Activated CD4-positive, alpha-beta T cell treated with anti-CD3 and anti-CD28 coated beads, Interleukin-2, Interleukin-4, amounts not matched to agents 100 ng/mL and 50 ng/mL, durations not matched to agents 16 hours and 8 hours (primary cell): ENCODE measurements around the gene POU2AF2.

ENCODE experiments used
- DNase-seq: peaks from one replicate; pipeline ENCODE4 v3.0.0-alpha.2; 2020; ENCODE audit warnings: low spot score

Gene POU2AF2

DNA sequence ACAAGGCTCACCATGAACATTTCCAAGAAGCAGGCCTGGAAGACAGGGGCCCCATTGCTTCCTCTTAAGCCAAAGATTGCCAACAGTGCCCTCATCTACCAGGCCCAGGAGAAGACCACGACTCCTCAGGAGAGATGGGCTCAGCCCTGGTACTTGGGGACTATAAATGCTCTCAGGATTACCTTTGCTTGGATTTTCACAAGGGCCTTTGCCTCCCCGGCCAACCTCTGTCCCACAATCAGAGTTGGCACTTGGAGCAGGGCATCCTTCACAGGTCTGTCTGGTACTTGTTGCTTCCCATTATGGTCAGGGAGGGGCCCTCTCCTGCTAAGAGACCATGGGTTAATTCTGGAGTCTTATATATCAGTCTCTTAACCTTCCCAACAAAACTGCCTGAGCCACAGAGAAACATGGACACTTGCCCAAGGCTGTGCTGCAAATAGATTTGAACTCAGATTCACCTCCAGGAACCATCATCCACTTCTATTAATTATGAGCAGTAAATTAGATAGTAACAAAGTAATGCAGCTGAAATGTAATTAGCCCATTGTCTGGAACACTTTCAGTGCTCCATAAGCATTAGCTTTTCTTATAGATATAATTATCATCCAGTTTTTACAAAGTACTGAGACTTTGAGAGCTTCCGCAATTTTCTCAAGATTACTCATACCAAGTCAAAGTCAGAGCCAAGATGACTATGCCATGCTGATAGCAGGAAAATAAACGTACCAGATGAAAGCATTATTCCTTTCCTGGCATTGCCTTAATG is 86.4 kb downstream of the POU2AF2 start:
- DNase-seq, result no peak

DNA sequence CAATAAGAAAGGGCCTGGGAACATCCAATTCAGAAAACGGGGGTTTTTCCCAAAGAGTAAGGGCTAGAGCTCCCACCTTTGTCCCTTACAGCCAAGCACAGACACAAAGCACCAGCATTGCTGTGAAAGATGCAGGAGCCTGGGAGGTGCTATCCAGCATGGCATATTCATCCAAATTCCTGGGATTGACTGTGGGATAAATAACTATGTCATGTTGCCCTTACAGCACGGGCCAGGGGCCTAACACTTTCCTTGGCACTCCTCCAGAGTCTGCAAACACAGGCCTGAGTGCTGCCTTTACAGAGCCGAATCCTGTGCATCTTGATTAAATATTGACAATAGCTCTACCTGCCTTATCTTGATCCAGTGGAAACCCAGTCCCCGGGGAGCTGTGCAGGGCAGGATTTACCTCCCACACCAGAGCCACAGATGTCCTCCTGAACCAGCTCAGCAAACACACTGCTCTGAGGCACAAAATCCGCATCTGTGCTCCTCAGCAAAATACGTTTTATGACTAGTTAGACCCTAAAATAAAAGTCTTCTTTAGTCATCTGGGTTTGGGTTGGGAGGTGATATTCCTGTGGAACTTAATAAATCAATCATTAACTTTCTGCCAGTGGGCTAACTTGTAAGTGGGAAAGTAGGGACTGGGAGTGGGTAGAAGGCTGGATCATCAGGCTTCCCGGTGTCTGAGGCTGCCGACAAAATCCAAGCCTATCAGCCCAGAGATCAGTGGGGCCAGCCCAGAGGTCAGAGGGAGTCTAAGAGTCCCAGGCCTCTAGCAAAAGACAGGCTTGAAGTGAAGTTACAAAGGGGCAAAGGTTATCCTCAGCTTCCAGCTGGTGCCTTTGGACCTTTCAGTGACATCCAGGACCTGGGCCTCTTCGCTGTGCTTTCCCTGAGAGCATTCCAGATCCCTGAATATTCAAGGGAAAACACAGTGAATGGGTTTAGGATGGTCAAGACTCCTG is 89.3 kb downstream of the POU2AF2 start:
- no peak for DNase-seq

DNA sequence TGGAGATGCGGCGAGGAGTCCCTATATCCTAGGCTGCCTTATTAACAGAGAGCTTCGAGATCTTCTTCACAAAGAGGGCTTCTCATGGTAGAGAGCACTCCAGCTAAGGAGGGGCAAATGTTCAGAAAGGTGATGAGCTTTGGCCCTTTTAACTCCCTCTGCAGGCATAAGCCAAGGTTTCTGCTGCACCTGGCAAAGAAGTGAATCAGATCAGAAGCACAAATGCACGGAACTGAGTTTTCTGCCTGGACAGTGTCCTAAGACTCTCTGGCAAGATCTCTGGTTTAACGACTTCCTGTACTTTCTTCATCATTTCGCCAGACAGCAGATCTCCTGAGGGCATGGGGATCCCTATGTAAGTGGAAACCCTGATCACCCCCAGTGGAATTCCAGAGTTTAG is 90.0 kb downstream of the POU2AF2 start:
- DNase-seq, result no peak
